Measurements from ENCODE around the gene FMN2. TPM values are rescaled to one million over a fixed set of nuclear protein-coding genes. Genes with fewer than 3 reads are reported as not detected.

FMN2 gene
- total RNA-seq, 1 donor from 2014 or later = under 0.01 TPM

- Histone ChIP-seq H3K4me3 (ENCODE audit: low read depth, low read length) (no peak overlapping the region), H3K36me3 (ENCODE audit: control insufficient read depth, insufficient read depth, low read length) (no peaks in the 10 kb centered on the region), H3K27me3 (ENCODE audit: control insufficient read depth, insufficient read depth, low read length) (no peaks in the 10 kb centered on the region)
- FAIRE-seq (no peak), DNase-seq (ENCODE audit: low read depth) (no peak)
- TF ChIP-seq CTCF (IDR thresholded peaks at IDR 0.05; ENCODE audit: insufficient read depth, low read length, severe bottlenecking) = no peak
These were observed 377.0 kb downstream of the FMN2 start for GRCh38 chr1:240468656-240469055.

DNA sequence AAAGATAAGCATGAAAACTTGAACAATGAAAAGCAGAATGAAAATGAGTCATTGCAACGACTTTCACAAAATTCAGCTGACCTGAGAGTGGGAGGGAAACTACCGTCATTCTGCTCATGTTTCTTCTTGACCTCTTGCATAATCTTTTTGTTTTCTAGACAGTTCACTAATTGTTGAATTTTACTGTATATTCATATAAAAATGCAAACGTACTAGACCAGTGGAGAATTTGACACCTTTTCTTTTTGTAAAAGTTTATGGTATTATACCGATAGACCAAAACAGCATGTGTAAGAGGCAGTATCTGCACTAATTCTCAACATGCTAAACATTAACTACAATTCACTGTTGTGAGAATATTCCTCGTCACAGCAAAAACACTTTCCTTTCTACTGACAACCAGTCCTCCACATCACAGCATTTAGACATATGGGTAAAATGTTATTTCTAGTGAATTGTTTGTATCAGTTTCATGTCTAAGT is 382.5 kb downstream of the FMN2 start:
- DNase-seq (ENCODE audit: low read depth) (peak; percentile 78), FAIRE-seq (no peak)
- Histone ChIP-seq H3K4me3 (ENCODE audit: low read depth, low read length) (no peak overlapping the region), H3K36me3 (ENCODE audit: control insufficient read depth, insufficient read depth, low read length) (no peaks in the 10 kb centered on the region), H3K27me3 (ENCODE audit: control insufficient read depth, insufficient read depth, low read length) (no peaks in the 10 kb centered on the region)
- no peak for TF ChIP-seq CTCF (IDR thresholded peaks at IDR 0.05; ENCODE audit: insufficient read depth, low read length, severe bottlenecking)

DNA sequence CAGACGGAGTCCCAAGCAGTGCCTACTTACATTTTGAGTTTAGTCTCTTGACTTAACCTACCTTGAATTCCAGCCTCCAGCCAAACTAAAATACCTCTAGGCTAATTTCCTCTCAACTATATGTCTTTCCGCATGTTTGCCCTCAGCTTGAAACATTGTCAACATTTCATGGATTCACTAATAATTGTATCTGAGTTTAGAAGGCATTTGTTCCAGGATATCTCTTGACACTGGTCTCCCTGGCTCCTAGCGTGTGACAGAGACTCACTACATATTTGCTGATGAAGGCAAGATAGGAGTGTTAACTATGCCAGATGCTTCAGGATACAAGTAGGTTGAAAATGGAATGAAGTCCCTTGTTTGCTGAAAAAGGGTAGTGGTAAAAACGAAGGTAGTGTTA is 384.1 kb downstream of the FMN2 start:
- Histone ChIP-seq H3K36me3 (ENCODE audit: control insufficient read depth, insufficient read depth, low read length) (no peaks in the 10 kb centered on the region), H3K4me3 (ENCODE audit: low read depth, low read length) (no peak overlapping the region), H3K27me3 (ENCODE audit: control insufficient read depth, insufficient read depth, low read length) (no peaks in the 10 kb centered on the region)
- DNase-seq (ENCODE audit: low read depth) (no peak), FAIRE-seq (no peak)
- TF ChIP-seq CTCF (IDR thresholded peaks at IDR 0.05; ENCODE audit: insufficient read depth, low read length, severe bottlenecking) = no peak

- H3K4me3 ChIP-seq (ENCODE audit: low read depth, low read length) = no peak overlapping the region
- H3K36me3 ChIP-seq (ENCODE audit: control insufficient read depth, insufficient read depth, low read length) = no peaks in the 10 kb centered on the region
- H3K27me3 ChIP-seq (ENCODE audit: control insufficient read depth, insufficient read depth, low read length) = no peaks in the 10 kb centered on the region
- TF ChIP-seq CTCF (IDR thresholded peaks at IDR 0.05; ENCODE audit: insufficient read depth, low read length, severe bottlenecking) = no peak
- no peak for DNase-seq (ENCODE audit: low read depth)
- no peak for FAIRE-seq
These were observed 386.9 kb downstream of the FMN2 start for GRCh38 chr1:240478536-240478935.

DNA sequence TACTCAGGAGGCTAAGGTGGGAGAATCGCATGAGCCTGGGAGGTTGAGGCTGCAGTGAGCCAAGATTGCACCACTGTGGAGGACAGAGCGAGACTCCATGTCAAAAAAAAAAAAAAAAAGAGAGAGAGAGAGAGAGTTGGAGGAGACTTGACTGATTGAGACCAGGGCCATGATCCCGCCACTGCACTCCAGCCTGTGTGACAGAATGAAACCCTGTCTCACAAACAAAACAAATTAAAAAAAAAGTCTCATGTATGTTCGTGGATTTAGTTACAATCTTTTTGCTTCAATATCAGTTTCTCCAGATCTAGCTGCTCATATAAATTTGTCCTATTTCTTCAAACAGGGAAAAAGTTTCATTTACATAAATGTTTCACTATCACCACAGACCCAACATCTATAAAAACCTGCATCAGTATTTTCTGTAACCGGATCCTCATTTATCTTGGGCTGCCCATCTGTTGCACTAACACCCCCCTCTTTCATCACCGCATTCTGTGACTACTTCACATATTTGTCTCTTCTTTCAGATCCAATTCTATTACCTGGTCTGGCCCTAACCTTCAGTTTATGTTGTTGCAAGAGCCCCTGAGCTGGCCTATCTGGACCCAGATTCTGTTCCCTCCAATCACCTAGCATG is 393.2 kb downstream of the FMN2 start:
- Histone ChIP-seq H3K36me3 (ENCODE audit: control insufficient read depth, insufficient read depth, low read length) (no peaks in the 10 kb centered on the region), H3K27me3 (ENCODE audit: control insufficient read depth, insufficient read depth, low read length) (no peaks in the 10 kb centered on the region), H3K4me3 (ENCODE audit: low read depth, low read length) (no peak overlapping the region)
- TF ChIP-seq CTCF (IDR thresholded peaks at IDR 0.05; ENCODE audit: insufficient read depth, low read length, severe bottlenecking) = no peak
- FAIRE-seq (no peak), DNase-seq (ENCODE audit: low read depth) (no peak)

DNA sequence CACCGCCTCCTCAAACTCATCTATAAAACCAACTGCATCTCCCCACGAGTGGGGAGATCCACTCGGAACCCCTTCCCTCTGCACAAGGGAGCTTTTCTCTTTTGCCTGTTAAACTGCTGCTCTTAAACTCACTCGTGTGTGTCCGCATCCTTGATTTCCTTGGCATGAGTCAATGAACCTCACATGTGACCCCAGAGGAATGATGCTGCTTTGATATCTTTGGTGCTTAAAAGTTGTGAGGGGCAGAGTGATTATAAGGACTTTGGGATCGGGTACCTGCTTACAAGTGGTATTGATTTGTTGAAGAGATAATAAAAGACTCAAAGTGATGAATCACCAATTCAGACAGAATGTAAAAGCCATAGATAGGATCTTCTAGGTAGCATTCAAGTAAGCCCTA is 394.9 kb downstream of the FMN2 start:
- Histone ChIP-seq H3K36me3 (ENCODE audit: control insufficient read depth, insufficient read depth, low read length) (no peaks in the 10 kb centered on the region), H3K27me3 (ENCODE audit: control insufficient read depth, insufficient read depth, low read length) (no peaks in the 10 kb centered on the region), H3K4me3 (ENCODE audit: low read depth, low read length) (no peak overlapping the region)
- DNase-seq (ENCODE audit: low read depth) (no peak), FAIRE-seq (no peak)
- TF ChIP-seq CTCF (IDR thresholded peaks at IDR 0.05; ENCODE audit: insufficient read depth, low read length, severe bottlenecking) = no peak

Measured in bronchial epithelial cell (primary cell).